Epithelial cell of prostate (primary cell): Measurements from ENCODE around the gene IDH3G.
"Not testable (repeated sequence)": the region's sequence is repeated elsewhere in the genome, so short reads cannot be mapped to it uniquely, and the experiment has no call there.

Experiments used
- DNase-seq: peaks from one replicate; pipeline ENCODE4 v3.0.0-alpha.2; 2011; ENCODE audit warnings: low read depth, low spot score
- H3K27ac ChIP-seq: fragments of 450-650 bp; 2 replicates; pipeline ENCODE4 v1.5.1; 2017; ENCODE audit warnings: mild to moderate bottlenecking

Gene IDH3G

DNA sequence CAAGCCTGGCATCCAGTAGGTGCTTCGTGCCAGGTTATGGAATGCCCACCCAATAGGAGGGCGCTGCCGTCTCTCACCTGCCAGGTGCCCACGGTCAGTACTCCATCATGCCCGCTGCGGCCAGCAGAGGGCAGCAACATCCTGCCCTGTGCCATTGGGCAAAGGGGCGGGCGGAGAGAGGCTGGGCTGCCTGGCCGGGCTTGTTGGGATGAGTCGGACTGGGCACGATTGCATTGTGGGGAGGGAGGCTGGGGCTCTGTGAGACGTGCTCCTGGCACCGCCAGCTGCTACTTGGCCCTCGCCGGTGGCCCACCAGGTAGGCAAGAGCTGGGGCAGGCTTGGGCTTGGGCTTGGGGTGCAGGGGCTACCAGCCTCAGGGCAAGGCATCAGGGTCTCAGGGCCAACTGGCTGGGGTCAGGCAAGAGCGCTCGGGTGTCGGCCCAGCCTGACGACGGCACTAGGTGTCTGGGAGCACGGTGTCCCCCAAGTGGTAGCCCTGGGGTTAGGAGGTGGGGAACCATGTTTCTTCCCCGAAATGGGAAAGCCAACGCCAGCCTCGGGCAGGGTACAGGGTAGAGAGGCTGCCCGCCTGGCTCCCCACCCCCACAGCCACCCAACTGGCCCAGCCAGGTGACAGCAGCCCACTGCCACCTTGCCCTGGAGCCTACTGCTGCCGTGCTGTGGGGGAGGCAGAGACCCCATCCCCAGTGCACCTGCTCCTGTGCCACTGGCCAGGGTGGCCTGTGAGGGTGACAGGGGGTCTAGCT lies 30.0 kb downstream of the IDH3G start, which contains the start of gene PLXNB3:
Gene PLXNB3, plus strand, starts transcription at position 261 of the 767 bp plus-strand sequence. CDS start 1,287 bp downstream, outside the sequence.
- no peak for DNase-seq
- peak within 1 kb of the TSS; percentile 26 for H3K27ac ChIP-seq

DNA sequence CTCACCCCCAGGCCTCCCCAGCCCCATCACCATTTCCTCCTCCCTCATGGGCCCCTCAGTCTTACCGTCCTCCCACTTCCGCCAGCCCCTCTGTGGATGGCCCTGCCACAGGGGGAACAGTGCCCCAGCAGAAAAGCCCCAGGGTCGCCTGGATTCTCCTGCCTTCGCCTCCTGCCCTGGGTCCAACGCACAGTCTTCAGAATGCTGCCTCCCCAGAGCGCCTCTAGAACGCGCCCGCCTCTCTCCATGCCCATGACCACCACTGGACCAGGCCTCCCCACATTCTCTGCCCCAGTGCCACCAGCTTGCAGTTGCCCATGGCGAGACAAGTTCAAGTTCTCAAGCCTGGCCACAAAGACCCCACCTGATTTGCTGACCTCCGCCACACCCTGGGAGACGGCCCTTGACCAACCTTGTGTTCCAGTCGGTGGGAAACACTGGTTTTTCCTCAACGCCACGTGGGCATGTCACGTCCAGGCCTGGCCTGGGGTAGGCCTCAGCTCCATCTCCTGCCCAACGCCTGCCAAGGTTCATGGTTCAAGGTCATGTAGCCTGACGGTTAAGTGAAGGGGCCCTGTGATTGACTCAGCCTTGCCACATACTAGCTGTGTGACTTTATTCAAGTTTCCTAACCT lies 30.8 kb downstream of the IDH3G start:
- DNase-seq = no peak
- no peak overlapping the region for H3K27ac ChIP-seq

DNA sequence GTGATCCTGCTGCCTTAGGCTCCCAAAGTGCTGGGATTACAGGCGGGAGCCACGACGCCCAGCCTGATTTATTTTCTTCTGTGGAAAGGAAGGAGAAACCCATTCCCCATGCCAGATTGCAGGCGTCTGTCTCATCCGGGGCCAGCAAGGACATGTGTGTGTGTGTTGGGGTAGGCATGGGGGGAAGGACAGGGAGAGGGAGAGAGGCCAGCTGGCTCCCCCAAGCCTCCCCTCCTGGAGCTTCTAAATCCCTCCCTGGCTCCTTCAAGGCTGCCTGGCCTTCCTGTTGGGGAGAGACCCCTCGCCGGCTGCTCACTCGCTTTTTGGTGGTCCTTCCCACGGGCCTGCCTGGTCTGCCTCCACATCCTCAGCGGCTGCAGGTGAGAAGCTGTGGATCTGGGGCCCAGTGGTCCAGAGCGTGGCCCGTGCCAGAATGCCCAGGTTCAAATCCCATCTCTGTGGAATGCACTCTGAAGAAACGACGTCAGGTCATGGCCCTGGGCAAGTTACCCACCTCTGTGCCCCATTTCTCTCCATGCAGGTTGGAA lies 31.5 kb downstream of the IDH3G start:
- no peak for DNase-seq
- H3K27ac ChIP-seq = no peak overlapping the region

DNA sequence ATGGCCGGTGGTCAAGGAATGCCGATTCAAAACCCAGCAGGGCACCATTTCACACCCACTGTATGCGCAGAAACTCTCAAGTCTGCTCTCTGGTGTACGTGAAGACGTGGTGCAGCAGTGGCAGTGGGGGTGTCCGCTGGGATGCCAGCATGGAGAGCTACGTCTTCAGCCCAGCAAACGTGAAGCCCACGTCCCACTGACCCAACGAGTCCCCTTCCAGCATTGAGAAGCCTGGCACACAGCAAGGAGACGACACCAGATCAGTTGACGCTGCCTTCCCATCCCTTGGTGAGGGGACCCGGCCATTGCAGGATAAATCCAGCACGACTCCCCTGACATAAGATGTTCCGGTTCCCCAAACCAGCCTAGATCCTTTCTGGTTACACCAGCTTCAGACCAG lies 32.3 kb downstream of the IDH3G start:
- H3K27ac ChIP-seq = no peak overlapping the region
- no peak for DNase-seq

DNA sequence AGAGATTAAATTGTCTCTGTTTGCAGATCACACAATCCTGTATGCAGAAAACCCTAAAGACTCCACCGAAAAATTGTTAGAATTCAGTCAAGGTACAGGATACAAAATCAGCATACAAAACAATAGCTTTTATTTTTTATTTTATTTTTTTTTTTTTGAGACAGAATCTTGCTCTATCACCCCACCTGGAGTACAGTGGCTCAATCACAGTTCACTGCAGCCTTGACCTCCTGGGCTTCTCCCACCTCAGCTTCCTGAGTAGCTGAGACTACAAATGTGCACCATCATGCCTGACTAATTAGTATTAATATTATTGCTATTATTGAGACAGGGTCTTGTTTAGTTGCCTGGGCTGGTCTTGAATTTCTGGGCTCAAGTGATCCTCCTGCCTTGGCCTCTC lies 39.0 kb downstream of the IDH3G start:
- H3K27ac ChIP-seq = no peak overlapping the region
- no peak for DNase-seq

DNA sequence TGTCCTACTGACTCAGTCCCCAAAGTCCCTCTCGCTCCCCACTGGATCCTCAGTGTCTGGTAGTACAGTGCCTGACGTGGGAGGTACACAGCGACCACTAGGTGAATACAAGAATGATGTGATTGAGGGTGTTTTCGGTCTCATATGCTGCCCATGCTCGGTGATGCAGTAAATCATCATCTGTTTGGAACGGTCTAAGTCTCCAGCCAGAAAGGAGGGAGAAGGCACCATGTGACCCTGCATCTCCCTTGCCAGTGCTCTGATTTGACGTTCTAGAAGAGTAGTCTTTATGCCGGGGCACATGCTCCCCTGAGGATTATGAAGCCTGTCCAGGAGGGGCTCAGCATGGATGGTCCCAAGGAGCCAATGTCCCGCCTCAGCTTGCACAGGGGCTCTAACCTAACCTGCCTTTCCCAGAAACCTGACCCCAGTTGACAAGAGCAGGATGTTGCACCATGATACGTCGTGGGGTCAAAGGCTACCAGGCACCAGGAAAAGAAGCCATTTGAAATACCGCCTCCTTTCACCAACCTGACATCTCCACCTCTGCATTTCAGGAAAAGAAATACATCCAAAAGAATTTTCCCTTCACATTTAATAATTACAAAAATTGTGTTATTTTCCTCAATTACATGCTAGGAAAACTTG lies 43.9 kb downstream of the IDH3G start:
- DNase-seq = no peak
- H3K27ac ChIP-seq = no peak overlapping the region

- not testable (repeated sequence) for DNase-seq, H3K27ac ChIP-seq
Measured at GRCh38 chrX:153749017-153749416, 45.2 kb downstream of the IDH3G start.

DNA sequence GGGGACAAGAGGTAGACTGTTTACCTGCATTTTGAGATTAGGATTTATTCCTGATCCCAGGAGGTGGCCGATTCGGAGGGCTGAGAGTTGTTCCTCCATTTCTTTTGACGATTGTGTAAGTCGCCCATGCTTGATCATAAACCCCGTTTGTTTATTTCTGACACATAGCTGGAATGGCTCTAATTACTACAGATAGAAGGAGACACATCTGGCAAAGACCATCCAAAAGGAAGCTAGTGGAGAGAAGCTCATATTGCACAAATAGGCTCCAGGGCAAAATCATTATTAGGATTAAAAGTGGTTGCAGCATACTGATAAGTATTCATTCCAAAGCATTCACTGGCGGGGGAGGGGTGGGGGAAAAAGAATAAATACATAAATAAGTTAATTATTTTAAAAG lies 47.2 kb downstream of the IDH3G start:
- DNase-seq, H3K27ac ChIP-seq: not testable (repeated sequence)

DNA sequence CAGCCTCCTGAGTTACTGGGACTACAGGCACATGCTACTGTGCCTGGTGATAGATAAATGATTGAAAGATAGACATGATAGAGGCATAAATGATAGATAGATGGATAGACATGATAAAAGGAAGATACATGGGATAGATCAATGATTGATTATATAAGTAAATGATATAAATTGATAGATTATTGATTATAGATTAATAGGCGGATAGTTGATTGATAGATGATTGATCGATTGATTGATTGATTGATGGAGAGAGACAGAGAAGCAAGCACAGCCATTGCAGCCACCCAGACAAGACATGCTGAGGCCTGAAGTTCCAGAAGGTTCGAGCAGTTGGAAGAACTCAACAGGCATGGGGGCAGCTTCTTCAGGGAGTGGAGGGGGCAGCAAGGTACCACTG lies 47.8 kb downstream of the IDH3G start:
- no peak overlapping the region for H3K27ac ChIP-seq
- DNase-seq = no peak

DNA sequence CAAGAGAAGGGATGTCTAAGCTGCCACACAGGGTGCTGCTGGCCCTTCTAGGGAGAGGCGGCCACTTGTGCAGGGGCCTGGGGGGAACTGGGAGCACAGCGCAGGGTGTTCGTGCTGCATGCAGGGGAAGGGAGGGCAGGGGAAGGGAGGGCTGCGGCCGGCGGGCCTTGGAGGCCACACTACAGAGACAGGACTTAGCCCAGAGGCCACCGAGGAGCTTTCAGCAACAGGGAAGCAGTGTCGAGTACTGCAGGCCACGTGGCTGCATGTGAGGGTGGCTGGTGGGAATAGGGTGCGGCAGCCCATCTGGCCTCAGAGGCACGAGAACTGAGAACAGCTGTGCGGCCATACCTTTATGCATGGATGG lies 49.1 kb downstream of the IDH3G start:
- not testable (repeated sequence) for DNase-seq, H3K27ac ChIP-seq

DNA sequence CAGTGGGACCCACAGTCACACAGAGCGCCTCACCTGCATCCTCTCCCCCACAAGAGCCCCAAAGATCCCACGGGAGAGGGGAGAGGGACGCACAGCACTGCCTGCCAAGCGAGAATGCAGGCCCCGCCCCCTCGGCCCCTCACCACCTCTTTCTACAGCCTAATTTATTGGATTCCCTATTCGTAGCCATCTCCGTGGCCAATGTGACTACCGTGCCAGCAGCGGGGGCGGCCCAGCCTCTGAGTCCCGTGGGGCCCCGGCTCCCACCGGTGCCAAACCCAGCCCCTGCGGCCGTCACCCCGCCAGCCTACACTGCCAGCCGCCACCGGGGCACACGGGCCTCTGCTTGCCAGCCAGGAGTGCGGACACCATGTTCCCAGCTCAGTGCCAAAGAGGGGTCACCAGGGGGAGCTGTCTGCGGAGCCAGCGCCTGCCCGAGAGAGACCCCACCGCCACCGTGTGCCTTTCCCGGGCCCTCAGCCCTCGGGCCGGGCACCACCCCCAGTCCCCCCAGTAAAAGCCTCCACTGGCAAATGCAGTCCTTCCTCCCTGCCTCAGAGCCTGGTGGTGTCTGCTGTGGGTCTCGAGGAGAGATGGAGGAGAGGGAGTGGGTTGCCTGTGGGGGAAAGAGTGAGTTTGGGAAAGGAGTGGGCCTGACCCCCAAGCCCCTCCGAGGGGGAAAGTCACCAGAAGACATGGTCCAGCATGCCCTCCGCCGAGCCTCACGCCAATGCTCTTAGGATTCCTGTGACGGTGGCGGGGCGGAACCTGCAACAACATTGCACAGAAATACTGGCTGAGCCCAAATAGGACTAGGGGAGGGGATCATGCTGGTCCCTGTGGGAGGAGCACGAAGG lies 49.7 kb downstream of the IDH3G start:
- no peak for DNase-seq

GRCh38 chrX:153743468-153744209 lies 50.5 kb downstream of the IDH3G start:
- not testable (repeated sequence) for H3K27ac ChIP-seq

More for the DNA sequence above, 49.7 kb downstream of the IDH3G start:
- no peak overlapping the region for H3K27ac ChIP-seq

GRCh38 chrX:153742796-153743467 lies 51.2 kb downstream of the IDH3G start:
- H3K27ac ChIP-seq = not testable (repeated sequence)

More at GRCh38 chrX:153743468-153744209, 50.5 kb downstream of the IDH3G start:
- not testable (repeated sequence) for DNase-seq

DNA sequence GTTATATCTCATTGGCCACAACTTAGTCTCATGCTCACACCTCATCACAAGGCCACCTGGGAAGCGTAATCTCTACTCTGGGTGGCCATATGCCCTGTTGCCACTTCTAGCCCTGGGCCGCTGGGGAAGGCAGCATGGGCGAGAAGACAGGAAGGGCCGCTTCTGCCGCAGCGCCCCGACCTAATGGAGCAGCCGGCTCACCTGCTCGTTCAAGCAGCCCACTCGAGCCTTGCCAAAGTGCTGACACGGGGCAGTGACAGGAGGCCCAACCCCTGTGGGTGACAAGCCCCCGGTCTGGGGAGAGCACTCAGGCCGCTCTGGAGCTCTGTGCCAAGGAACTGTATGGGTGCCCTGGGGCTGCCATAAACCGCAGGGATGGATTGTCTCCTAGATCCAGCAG lies 52.1 kb downstream of the IDH3G start:
- not testable (repeated sequence) for DNase-seq, H3K27ac ChIP-seq

More at GRCh38 chrX:153742796-153743467, 51.2 kb downstream of the IDH3G start:
- not testable (repeated sequence) for DNase-seq

GRCh38 chrX:153741446-153741845 lies 52.7 kb downstream of the IDH3G start:
- DNase-seq = no peak
- no peak overlapping the region for H3K27ac ChIP-seq

- DNase-seq = no peak
Measured at GRCh38 chrX:153740631-153741222, 53.4 kb downstream of the IDH3G start.

GRCh38 chrX:153739754-153740486 lies 54.3 kb downstream of the IDH3G start:
- no peak for DNase-seq
- H3K27ac ChIP-seq = no peak overlapping the region

More at GRCh38 chrX:153740631-153741222, 53.4 kb downstream of the IDH3G start:
- H3K27ac ChIP-seq = no peak overlapping the region
